ENCODE results near the gene CCT2.
A peak's percentile ranks its signal among the peaks of the same experiment; 100 is the strongest.

- TF ChIP-seq CTCF (IDR thresholded peaks at IDR 0.05) (0 out of 2 replicates have a peak, but pooled peaks have one; percentile 18), REST (IDR thresholded peaks at IDR 0.05; ENCODE audit: insufficient read depth in 1 of 2, low read depth in 2 of 2, low read length in 1 of 2) (no peak)
Measured at GRCh38 chr12:69585189-69586062, at the start of gene CCT2.
